Thoracic aorta (tissue), 2 donors: ENCODE results near the gene HSD17B8. TPM values are rescaled to one million over a fixed set of nuclear protein-coding genes. Genes with fewer than 3 reads are reported as not detected.
A peak's percentile ranks its signal among the peaks of the same experiment; 100 is the strongest.

Experiments
- ATAC-seq: fragments of 150-250 bp; one replicate; pipeline ENCODE4 v1.8.0; 2017; ENCODE audit warnings: low read depth; ENCODE audit not compliant: insufficient number of reproducible peaks, low FRiP score
- DNase-seq: peaks from one replicate; pipeline ENCODE4 v3.0.0-alpha.2; 2020; ENCODE audit warnings: low spot score
- H3K27ac ChIP-seq, 2 donors: fragments of 200-600 bp; sonication (generic); 1 replicate in 1 of 2; 2 replicates in 1 of 2; pipeline ENCODE4 v1.5.1; 2016; ENCODE audit warnings: mild to moderate bottlenecking in 2 of 2, moderate library complexity in 2 of 2
- H3K27me3 ChIP-seq: fragments of 200-600 bp; sonication (generic); replicated peaks from 2 replicates; pipeline ENCODE4 v1.6.0; 2016; ENCODE audit warnings: mild to moderate bottlenecking; ENCODE audit not compliant: insufficient read depth
- H3K36me3 ChIP-seq: fragments of 200-600 bp; sonication (generic); one replicate; pipeline ENCODE4 v1.5.1; 2016
- H3K4me1 ChIP-seq, 2 donors: fragments of 200-600 bp; sonication (generic); 1 replicate in 1 of 2; 2 replicates in 1 of 2; pipeline versions ENCODE4 v1.5.1 to v1.6.0; 2016; ENCODE audit warnings: low read depth in 2 of 2, mild to moderate bottlenecking in 1 of 2; ENCODE audit not compliant: control insufficient read depth in 1 of 2
- H3K4me3 ChIP-seq: fragments of 200-600 bp; sonication (generic); 2 replicates; pipeline ENCODE4 v1.5.1; 2016; ENCODE audit warnings: mild to moderate bottlenecking
- H3K9me3 ChIP-seq: fragments of 200-600 bp; sonication (generic); 2 replicates; pipeline ENCODE4 v1.5.1; 2016
- total RNA-seq, 2 donors: library from RNA; depleted of rRNA; stranded (reverse); fragments of >200 nt; gene quantifications; one replicate each; pipeline versions ENCODE4 v1.1.0 to v1.2.3, GENCODE V29; 2016
- TF ChIP-seq, protein P1 (sequence below): fragments of 200-600 bp; sonication (generic); IDR thresholded peaks from one replicate; pipeline ENCODE4 v1.5.1; 2019; ENCODE audit warnings: antibody characterized with exemption

Gene HSD17B8
- total RNA-seq, 2 donors from 2014 or later: 4.0 to 15.0 TPM

DNA sequence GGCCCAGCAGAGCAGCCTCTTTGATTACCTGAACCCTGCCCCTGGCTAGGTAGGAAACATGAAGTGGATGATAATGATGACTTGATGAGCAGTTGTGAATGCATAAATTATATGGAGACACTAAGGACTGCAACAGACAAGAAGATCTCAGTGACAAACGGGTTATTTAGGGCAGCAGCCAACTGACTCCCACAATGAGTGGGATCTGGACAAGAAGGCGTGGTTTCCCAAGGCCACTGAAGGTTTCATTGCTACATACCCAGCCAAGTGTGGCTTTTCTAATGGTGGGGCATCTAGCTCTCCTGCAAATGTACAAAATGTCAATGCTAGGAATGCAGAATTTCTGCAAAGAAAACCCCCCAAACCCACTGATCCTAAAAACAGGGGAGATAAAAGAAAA, 33.3 kb downstream of the HSD17B8 start:
- H3K9me3 ChIP-seq: no peaks in the 10 kb centered on the region
- H3K36me3 ChIP-seq: no peaks in the 10 kb centered on the region
- H3K4me1 ChIP-seq: no peaks in the 10 kb centered on the region
- H3K4me3 ChIP-seq: no peak overlapping the region
- TF ChIP-seq, protein P1, sequence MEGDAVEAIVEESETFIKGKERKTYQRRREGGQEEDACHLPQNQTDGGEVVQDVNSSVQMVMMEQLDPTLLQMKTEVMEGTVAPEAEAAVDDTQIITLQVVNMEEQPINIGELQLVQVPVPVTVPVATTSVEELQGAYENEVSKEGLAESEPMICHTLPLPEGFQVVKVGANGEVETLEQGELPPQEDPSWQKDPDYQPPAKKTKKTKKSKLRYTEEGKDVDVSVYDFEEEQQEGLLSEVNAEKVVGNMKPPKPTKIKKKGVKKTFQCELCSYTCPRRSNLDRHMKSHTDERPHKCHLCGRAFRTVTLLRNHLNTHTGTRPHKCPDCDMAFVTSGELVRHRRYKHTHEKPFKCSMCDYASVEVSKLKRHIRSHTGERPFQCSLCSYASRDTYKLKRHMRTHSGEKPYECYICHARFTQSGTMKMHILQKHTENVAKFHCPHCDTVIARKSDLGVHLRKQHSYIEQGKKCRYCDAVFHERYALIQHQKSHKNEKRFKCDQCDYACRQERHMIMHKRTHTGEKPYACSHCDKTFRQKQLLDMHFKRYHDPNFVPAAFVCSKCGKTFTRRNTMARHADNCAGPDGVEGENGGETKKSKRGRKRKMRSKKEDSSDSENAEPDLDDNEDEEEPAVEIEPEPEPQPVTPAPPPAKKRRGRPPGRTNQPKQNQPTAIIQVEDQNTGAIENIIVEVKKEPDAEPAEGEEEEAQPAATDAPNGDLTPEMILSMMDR: no peak
- ATAC-seq: no peak
- DNase-seq: no peak
- no peaks in the 10 kb centered on the region for H3K27me3 ChIP-seq
- no peak overlapping the region for H3K27ac ChIP-seq

DNA sequence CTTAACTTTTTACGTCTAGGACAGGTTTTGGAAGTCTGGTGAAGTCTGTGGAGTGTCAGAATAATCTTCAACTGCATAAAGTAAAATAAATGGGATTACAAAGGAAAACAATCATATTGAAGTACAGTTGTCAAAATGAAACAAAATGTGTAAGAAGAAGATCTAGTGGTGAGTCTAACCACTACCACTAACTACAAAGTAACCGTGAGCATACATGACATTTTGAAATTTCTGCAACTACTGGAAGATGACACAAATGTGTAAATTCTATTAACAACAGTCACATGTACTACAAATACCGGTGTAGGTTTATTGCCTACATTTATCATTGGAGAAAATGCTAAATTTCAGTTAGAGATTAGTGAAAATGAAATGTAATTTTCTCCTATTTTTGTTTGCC, 37.5 kb downstream of the HSD17B8 start:
- TF ChIP-seq, protein P1: no peak
- H3K4me3 ChIP-seq: no peak overlapping the region
- peaks cover 8% of the 10 kb centered on the region for H3K27me3 ChIP-seq
- no peaks in the 10 kb centered on the region for H3K36me3 ChIP-seq
- no peak overlapping the region for H3K27ac ChIP-seq
- no peaks in the 10 kb centered on the region for H3K4me1 ChIP-seq
- H3K9me3 ChIP-seq: no peaks in the 10 kb centered on the region
- no peak for DNase-seq
- ATAC-seq: no peak

DNA sequence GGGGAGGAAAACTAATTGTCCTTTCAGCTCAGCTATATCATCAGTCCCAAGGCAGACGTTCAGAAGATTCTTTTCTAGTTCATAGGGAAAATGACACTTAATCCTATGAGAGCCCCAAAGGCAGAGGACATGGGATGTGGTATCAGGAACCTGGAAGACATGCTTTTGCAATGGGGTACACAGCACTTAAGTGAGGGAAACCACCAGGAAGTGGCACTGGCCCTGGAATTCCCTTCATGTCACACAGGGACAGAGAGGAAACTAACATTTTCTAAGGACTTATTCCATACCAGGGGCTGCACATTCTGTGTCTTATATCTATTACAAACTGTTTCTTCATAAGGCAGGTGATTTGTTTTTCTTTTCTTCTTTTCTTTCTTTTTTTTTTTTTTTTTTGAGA, 39.0 kb downstream of the HSD17B8 start:
- Histone ChIP-seq H3K4me1 (peaks cover 3 to 5% of the 10 kb centered on the region in 2 donors), H3K27me3 (peaks cover 8% of the 10 kb centered on the region), H3K4me3 (no peak overlapping the region), H3K27ac (no peak overlapping the region), H3K9me3 (no peaks in the 10 kb centered on the region), H3K36me3 (no peaks in the 10 kb centered on the region)
- TF ChIP-seq, protein P1: no peak
- ATAC-seq (no peak), DNase-seq (no peak)

DNA sequence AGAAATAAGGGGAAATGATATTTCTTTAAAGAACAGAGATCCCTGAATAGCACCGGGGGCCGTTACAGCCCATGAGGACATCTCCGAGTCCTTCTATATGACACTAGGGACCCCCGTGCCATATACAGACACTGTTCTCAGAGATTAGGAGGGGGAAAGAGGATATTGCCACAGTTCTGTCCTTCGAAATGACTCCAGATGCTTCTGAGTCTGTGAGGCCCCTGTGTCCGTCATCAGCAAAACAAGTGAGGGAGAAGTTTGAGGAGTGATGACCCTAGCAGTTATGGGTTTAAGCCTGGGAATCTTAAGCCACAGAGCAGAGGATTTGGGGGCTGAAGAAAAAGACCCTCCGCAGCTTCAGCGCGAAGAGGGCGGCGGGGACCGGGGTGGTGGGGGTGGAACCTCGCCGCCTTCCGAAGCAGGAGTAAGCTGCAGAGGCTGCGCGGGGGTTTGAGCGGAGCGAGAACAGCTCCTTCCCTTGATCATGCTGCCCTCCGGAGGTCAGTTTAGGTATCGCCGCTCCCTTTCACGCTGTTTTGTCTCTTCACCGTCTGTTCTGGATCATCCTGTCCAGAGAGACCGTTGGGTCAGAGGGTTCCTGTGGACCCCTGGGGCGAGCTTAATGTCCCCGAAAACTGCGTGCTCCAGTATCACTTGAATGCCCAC, 43.7 kb downstream of the HSD17B8 start:
- H3K27me3 ChIP-seq: peaks cover 8% of the 10 kb centered on the region
- H3K4me1 ChIP-seq: peaks cover 12 to 25% of the 10 kb centered on the region in 2 donors
- no peaks in the 10 kb centered on the region for H3K9me3 ChIP-seq
- peak overlapping the region; percentile 94 for H3K27ac ChIP-seq
- TF ChIP-seq, protein P1: peak; percentile 98
- peaks cover 10% of the 10 kb centered on the region for H3K36me3 ChIP-seq
- peak overlapping the region; percentile 71 for H3K4me3 ChIP-seq
- ATAC-seq (peak; percentile 22), DNase-seq (peak; percentile 64)

DNA sequence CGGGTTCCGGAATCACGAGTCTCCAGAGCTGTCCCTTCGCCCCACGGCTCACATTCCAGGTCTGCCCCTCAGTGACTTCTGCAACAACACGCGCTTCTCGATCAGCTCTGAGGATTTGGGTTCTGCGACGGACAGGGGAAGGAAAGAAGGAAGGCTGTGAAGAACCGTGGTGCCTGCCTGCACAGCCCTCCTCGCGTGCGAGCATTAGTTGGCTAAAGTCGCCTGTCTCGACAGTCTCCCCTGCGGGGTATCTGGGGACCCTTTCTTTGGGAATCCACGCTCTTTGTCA, 44.1 kb downstream of the HSD17B8 start:
- TF ChIP-seq, protein P1: no peak
- H3K27me3 ChIP-seq: peaks cover 8% of the 10 kb centered on the region
- H3K9me3 ChIP-seq: no peaks in the 10 kb centered on the region
- peaks cover 10% of the 10 kb centered on the region for H3K36me3 ChIP-seq
- H3K4me3 ChIP-seq: peak overlapping the region; percentile 71
- ATAC-seq (no peak), DNase-seq (no peak)
- H3K27ac ChIP-seq: peak overlapping the region; percentile 94
- H3K4me1 ChIP-seq: peaks cover 12 to 25% of the 10 kb centered on the region in 2 donors
